Stomach (tissue), 9 donors: ENCODE data around the gene PODXL2. TPM values are rescaled to one million over a fixed set of nuclear protein-coding genes. Genes with fewer than 3 reads are reported as not detected.

Experiments used
- DNase-seq, 2 donors: peaks; one replicate each; pipeline versions ENCODE4 v3.0.0 to v3.0.0-alpha.2; 2013 to 2019
- H3K27ac ChIP-seq, 5 donors: fragments of 200-600 bp in 4 of 5; sonication (generic) in 4 of 5; one replicate each; pipeline ENCODE4 v1.5.1; 2013 to 2019; ENCODE audit warnings: mild to moderate bottlenecking in 1 of 5, moderate library complexity in 1 of 5
- H3K27me3 ChIP-seq, 3 donors: fragments of 200-600 bp; sonication (generic); one replicate each; pipeline ENCODE4 v1.5.1; 2017 to 2019; ENCODE audit warnings: mixed run types in 1 of 3
- H3K36me3 ChIP-seq, 4 donors: fragments of 200-600 bp; sonication (generic); 1 replicate in 3 of 4; 2 replicates in 1 of 4; pipeline ENCODE4 v1.5.1; 2016 to 2019
- H3K4me1 ChIP-seq, 4 donors: fragments of 200-600 bp; sonication (generic); one replicate each; pipeline ENCODE4 v1.5.1; 2016 to 2019
- H3K4me3 ChIP-seq, 4 donors: fragments of 200-600 bp; sonication (generic) in 3 of 4; one replicate each; pipeline ENCODE4 v1.5.1; 2016 to 2019; ENCODE audit warnings: mild to moderate bottlenecking in 1 of 4
- H3K9me3 ChIP-seq, 4 donors: fragments of 200-600 bp; sonication (generic); one replicate each; pipeline ENCODE4 v1.5.1; 2016 to 2019
- EP300 ChIP-seq: sonication (generic); formaldehyde crosslinking; IDR thresholded peaks from one replicate; pipeline ENCODE4 v1.6.1; 2017; ENCODE audit warnings: antibody characterized with exemption
- POLR2A ChIP-seq, 4 donors: fragments of 450-650 bp; IDR thresholded peaks; one replicate each; pipeline ENCODE4 v1.6.1; 2016; ENCODE audit warnings: antibody characterized with exemption in 4 of 4, control low read depth in 2 of 4, mild to moderate bottlenecking in 1 of 4, moderate library complexity in 1 of 4
- POLR2AphosphoS5 ChIP-seq, 3 donors: sonication (generic); formaldehyde crosslinking; IDR thresholded peaks; one replicate each; pipeline ENCODE4 v1.6.1; 2016; ENCODE audit warnings: antibody characterized with exemption in 3 of 3
- WGBS, 5 donors: extraction: QIAGEN DNeasy Blood & Tissue Kit in 3 of 5; methylation state at CpG; one replicate each; pipeline versions ENCODE4 v1.1.5 to v1.1.7; 2013 to 2018; 5-methylcytosine and 5-hydroxymethylcytosine counted together
- intact Hi-C: fragments of 100-400 bp; cut with DNase I; formaldehyde crosslinking; loops from one replicate; pipeline ENCODE4 v1.15.1; 2023; ENCODE audit warnings: low total_unique reads
- polyA plus RNA-seq, 3 donors: library from polyadenylated mRNA; stranded (reverse); fragments of 200-250 nt; gene quantifications; one replicate each; pipeline ENCODE4 v1.2.3, GENCODE V29; 2013
- total RNA-seq, 5 donors: library from RNA; depleted of rRNA; stranded (reverse); fragments of >200 nt; gene quantifications; one replicate each; pipeline versions ENCODE4 v1.1.0 to v1.2.3, GENCODE V29; 2014 to 2016
- TF ChIP-seq, protein P1 (sequence below), 7 experiments: fragments of 450-650 bp in 4 of 7; fragments of 200-600 bp in 3 of 7; sonication (generic) in 3 of 7; IDR thresholded peaks; one replicate each; pipeline ENCODE4 v1.5.1; 2016 to 2019; ENCODE audit warnings: antibody characterized with exemption in 7 of 7, control low read depth in 2 of 7, mild to moderate bottlenecking in 1 of 7
- donor health status: healthy with polysubstance abuse.
- donor health status: Bipolar disorder and iron deficiency.
- donor health status: healthy.

Gene PODXL2
- total and polyA plus RNA-seq, 8 donors: 5.3 to 50.9 (median 12.1) TPM

GRCh38 chr3:127715532-127715931, 86.5 kb downstream of the PODXL2 start:
- 59 to 73% (median 70%) methylated on average over 8 of the region's 8 CpGs for WGBS, 5 donors
- Histone ChIP-seq H3K27me3 (no peaks in the 10 kb centered on the region), H3K9me3 (no peaks in the 10 kb centered on the region), H3K4me3 (no peak overlapping the region), H3K4me1 (peaks cover 0 to 32% (median 9%) of the 10 kb centered on the region in 4 donors), H3K36me3 (peaks cover 0 to 25% (median 4%) of the 10 kb centered on the region in 4 donors), H3K27ac (no peak overlapping the region)
- no peak for DNase-seq
- no peak for TF ChIP-seq EP300
- TF ChIP-seq POLR2AphosphoS5 (IDR thresholded peaks at IDR 0.05): no peak
- TF ChIP-seq, protein P1, sequence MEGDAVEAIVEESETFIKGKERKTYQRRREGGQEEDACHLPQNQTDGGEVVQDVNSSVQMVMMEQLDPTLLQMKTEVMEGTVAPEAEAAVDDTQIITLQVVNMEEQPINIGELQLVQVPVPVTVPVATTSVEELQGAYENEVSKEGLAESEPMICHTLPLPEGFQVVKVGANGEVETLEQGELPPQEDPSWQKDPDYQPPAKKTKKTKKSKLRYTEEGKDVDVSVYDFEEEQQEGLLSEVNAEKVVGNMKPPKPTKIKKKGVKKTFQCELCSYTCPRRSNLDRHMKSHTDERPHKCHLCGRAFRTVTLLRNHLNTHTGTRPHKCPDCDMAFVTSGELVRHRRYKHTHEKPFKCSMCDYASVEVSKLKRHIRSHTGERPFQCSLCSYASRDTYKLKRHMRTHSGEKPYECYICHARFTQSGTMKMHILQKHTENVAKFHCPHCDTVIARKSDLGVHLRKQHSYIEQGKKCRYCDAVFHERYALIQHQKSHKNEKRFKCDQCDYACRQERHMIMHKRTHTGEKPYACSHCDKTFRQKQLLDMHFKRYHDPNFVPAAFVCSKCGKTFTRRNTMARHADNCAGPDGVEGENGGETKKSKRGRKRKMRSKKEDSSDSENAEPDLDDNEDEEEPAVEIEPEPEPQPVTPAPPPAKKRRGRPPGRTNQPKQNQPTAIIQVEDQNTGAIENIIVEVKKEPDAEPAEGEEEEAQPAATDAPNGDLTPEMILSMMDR (IDR thresholded peaks at IDR 0.05): no peak
- TF ChIP-seq POLR2A (IDR thresholded peaks at IDR 0.05): no peak
- intact Hi-C loops: no loop called here

DNA sequence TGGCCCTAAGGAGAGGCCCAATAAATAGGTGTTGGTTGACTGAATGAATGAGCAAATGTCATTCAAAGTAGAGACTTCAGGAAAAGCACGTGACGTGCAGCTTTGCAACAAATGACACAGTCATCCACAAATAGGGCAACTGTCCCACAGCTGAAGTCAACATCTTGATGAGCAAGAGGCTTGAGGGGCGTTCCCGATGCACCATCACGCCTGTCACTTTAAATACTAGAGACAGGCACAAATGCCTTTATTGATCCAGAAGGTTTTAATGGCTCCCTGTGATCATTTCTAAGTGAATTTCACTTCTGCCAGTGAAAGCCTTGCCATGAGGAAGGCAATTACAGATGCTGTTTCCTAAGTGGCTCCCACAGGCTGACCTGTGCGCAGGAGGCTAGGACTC, 87.4 kb downstream of the PODXL2 start:
- TF ChIP-seq POLR2A (IDR thresholded peaks at IDR 0.05) (no peak), EP300 (no peak), POLR2AphosphoS5 (IDR thresholded peaks at IDR 0.05) (no peak)
- TF ChIP-seq, protein P1 (IDR thresholded peaks at IDR 0.05): no peak
- 91 to 98% (median 96%) methylated on average over 6 of the region's 6 CpGs for WGBS, 5 donors
- DNase-seq: no peak
- Histone ChIP-seq H3K27me3 (no peaks in the 10 kb centered on the region), H3K4me3 (no peak overlapping the region), H3K4me1 (peaks cover 0 to 39% (median 13%) of the 10 kb centered on the region in 4 donors), H3K9me3 (no peaks in the 10 kb centered on the region), H3K27ac (no peak overlapping the region), H3K36me3 (peaks cover 0 to 25% (median 4%) of the 10 kb centered on the region in 4 donors)
- intact Hi-C loops: no loop called here

- Histone ChIP-seq H3K4me1 (peaks cover 6 to 50% (median 25%) of the 10 kb centered on the region in 4 donors), H3K9me3 (no peaks in the 10 kb centered on the region), H3K27me3 (no peaks in the 10 kb centered on the region), H3K36me3 (peaks cover 0 to 29% (median 4%) of the 10 kb centered on the region in 4 donors), H3K27ac (no peak overlapping the region), H3K4me3 (no peak overlapping the region)
- intact Hi-C loops: no loop called here
- TF ChIP-seq EP300 (no peak), POLR2AphosphoS5 (IDR thresholded peaks at IDR 0.05) (no peak), POLR2A (IDR thresholded peaks at IDR 0.05) (no peak)
- TF ChIP-seq, protein P1 (IDR thresholded peaks at IDR 0.05): no peak
- WGBS, 5 donors: 79 to 86% (median 83%) methylated on average over 13 to 14 of the region's 14 CpGs
- DNase-seq: peak in 1 of 2 donors; percentile 59
Measured at GRCh38 chr3:127717357-127718244, 88.6 kb downstream of the PODXL2 start.

- Histone ChIP-seq H3K9me3 (no peaks in the 10 kb centered on the region), H3K27me3 (no peaks in the 10 kb centered on the region), H3K4me3 (no peak overlapping the region), H3K36me3 (peaks cover 0 to 29% (median 4%) of the 10 kb centered on the region in 4 donors), H3K27ac (no peak overlapping the region), H3K4me1 (peaks cover 13 to 58% (median 29%) of the 10 kb centered on the region in 4 donors)
- no peak for DNase-seq
- intact Hi-C loops: no loop called here
- 80 to 92% (median 86%) methylated on average over 7 of the region's 7 CpGs for WGBS, 5 donors
- TF ChIP-seq EP300 (no peak), POLR2A (IDR thresholded peaks at IDR 0.05) (no peak), POLR2AphosphoS5 (IDR thresholded peaks at IDR 0.05) (no peak)
- TF ChIP-seq, protein P1 (IDR thresholded peaks at IDR 0.05): no peak
Measured at GRCh38 chr3:127718245-127718915, 89.4 kb downstream of the PODXL2 start.
